HG02571 (cell line): ENCODE measurements around the gene NDOR1.

ENCODE experiments used
- ATAC-seq: cut with Tn5 transposase; IDR thresholded peaks from one replicate; pipeline ENCODE4 v1.9.1; 2021; ENCODE audit warnings: mild to moderate bottlenecking, moderate library complexity; ENCODE audit not compliant: unreplicated experiment

Gene NDOR1

DNA sequence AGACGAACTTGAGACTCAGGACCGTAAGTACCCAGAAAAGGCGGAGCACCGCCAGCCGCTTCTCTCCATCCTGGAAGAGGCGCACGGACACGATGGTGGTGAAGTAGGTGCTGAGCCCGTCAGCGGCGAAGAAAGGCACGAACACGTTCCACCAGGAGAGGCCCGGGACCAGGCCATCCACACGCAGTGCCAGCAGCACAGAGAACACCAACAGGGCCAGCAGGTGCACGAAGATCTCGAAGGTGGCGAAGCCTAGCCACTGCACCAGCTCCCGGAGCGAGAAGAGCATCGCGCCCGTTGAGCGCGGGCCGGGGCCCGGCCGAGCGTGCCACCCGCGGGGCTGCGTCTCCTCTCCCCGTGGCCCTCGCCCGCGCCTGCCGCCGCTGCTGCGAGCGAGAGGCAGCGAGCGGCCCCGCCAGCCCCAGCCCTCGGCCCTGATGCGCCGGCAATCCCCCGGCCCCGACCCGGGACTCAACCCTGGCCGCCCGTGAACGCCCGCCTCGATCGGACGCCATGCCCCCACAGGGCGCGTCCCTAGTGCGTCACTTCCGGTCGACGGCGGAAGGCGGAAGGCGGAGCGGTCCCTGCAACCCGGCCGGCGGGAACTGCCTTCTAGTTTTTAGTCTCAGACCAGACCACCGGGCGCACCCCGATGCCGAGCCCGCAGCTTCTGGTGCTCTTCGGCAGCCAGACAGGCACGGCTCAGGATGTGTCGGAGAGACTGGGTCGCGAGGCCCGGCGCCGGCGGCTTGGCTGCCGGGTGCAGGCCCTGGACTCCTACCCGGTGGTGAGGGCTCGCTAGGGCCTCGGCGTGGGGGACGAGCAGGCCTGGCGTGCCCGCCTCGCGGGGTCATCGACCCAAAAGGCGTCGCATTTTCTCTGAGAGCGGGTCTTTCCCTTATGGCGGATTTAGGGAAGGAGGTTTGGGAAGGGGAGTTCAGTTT is at the start of gene NDOR1, which contains the start of gene TMEM203:
Gene NDOR1, plus strand, starts transcription at position 575 of the 944 bp plus-strand sequence. Its CDS starts 78 bp downstream, at position 653.
Gene TMEM203, minus strand, starts transcription at position 523 of the 944 bp plus-strand sequence. Its CDS starts 234 bp downstream, at position 289.
- peak; percentile 41 for ATAC-seq

DNA sequence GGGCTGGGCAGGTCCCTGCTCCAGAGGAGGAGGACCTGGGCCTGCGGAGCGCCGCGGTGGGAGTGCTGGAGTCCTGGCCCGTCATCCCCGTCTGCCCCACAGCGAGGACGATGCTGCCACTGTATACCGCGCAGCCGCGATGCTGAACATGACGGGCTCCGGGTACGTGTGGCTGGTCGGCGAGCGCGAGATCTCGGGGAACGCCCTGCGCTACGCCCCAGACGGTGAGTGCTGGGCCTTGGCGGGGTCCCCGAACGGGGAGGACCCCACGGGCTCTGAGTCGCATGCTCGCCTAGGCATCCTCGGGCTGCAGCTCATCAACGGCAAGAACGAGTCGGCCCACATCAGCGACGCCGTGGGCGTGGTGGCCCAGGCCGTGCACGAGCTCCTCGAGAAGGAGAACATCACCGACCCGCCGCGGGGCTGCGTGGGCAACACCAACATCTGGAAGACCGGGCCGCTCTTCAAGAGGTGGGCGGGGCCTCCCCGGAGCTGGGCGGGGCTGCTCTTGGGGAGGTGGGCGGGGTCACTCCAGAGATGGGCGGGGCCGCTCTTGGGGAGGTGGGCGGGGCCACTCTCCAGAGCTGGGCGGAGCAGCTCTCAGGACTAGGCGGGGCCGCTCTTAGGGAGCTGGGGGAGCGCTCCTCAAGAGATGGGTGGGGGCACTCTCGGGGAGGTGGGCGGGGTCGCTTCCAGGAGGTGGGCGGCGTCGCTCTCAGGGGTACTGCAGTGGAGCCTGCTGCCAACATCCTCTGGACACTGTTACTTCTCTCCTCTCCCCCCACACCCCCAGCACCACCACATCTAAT is 48.7 kb upstream of the NDOR1 start:
- no peak for ATAC-seq

DNA sequence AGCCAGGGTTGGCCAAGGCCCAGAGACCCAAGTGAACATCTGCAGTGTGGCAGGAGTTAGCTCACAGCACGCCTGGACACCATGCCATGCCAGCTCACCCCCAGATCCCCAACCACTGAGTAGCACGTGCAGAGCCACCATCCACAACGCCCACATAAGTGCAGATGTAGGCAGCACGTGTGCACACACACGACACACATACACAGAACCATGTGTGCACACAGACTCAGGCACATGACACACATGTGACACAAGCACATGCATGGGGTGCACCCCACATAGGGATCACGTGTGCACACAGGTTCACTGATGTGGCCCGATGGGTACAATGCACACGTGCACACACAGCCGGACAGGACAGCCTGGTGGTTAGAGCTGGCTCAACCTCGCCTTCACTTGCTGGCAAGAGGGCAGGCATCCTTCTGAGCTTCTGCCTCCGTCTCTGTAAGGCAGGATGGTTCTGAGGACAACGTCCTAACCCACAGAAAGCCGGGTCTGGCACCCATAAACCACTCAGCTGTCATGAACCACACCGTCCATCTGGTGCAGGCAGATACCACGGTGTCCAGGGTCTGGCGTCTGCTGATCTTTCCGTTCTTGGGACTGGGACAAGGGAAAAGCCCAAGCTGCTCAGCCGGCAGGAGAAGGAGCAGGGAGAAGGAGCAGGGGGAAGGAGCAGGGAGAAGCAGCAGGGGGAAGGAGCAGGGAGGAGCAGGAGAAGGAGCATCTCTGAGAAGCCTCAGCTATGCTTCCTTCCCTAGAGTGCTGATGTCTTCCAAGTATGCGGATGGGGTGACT is 47.7 kb upstream of the NDOR1 start:
- ATAC-seq, result no peak

GRCh38 chr9:137158625-137159024 is 46.9 kb upstream of the NDOR1 start:
- ATAC-seq, result no peak

DNA sequence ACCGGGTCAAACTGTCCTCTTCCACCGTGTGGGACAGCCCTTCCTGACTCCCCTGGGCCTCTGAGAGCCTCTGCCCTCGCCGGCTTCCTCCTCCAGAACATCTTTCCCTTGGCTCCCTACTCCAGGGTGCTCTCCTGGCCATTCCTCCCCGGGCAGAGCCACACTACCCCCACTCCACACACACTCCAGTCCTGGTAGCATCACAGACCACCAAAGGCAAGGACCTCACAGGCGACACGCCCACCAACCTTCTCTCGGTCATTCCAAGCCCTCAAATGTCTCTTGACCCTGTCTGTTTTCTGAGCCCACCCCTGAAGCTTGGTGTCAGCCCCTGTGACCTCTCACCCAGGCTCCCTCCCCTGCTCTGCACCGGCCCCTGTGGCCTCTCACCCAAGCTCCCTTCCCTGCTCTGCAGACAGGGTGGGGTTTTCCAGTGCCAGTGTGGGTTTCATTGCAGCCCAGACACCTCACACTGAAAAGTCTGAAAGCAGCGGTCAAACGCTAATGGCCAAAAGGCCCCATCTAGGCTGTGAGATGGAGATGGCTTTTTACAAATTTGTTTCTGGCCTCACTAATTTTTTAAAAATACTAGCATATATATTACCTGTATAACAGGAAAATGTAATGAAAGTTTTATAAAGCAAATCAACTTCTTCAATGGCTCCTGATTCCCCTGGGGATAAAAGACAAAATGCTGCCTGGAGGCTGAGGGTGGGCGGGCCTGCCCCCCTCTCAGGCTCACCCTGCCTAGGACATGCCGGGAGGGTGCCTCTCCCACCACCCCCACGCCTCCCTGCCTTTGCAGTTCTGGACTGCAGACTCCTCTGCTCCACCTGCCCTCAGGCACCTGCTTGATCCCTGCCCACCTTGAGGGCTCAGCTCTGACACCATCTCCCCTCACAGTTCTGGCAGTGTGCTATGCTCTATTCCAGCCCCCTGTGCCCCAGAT is 46.1 kb upstream of the NDOR1 start:
- no peak for ATAC-seq

GRCh38 chr9:137160054-137160425 is 45.5 kb upstream of the NDOR1 start:
- no peak for ATAC-seq

GRCh38 chr9:137160716-137161557 is 44.6 kb upstream of the NDOR1 start:
- ATAC-seq, result no peak

GRCh38 chr9:137161558-137162486 is 43.7 kb upstream of the NDOR1 start:
- no peak for ATAC-seq

DNA sequence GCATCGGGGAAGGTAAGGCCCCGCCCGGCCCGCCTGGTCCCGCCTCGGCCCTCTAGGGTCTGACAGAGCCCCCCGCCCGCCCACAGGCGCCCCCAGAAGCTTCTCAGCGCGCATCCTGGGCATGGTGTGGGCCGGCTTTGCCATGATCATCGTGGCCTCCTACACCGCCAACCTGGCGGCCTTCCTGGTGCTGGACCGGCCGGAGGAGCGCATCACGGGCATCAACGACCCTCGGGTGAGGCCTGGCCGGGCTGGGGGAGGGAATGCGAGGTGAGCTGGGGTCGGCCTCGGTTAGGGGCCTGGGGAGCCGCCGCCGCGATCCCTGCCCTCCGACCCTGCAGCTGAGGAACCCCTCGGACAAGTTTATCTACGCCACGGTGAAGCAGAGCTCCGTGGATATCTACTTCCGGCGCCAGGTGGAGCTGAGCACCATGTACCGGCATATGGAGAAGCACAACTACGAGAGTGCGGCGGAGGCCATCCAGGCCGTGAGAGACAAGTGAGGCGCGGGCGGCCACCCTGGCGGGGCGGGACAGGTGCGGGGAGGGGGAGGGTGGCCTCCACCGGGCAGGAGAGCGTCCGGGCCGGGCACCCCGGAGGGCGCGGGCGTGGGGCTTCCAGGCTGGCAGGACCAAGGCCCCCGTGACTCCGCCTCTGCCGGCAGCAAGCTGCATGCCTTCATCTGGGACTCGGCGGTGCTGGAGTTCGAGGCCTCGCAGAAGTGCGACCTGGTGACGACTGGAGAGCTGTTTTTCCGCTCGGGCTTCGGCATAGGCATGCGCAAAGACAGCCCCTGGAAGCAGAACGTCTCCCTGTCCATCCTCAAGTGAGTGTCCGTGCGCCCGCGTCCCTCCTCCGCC is 42.8 kb upstream of the NDOR1 start:
- ATAC-seq, result no peak

DNA sequence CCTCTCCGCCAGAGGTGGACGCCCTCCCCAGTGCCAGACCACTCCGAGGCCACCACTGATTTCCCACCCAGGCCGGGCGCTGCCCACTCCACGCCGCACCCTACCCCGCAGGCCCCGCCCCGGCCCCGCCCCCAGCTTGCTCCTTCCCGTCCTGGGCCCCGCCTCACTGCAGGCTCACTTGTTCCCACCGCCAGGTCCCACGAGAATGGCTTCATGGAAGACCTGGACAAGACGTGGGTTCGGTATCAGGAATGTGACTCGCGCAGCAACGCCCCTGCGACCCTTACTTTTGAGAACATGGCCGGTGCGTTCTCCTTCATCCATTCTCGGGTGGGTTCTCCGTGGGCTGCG is 42.2 kb upstream of the NDOR1 start:
- ATAC-seq, result no peak

DNA sequence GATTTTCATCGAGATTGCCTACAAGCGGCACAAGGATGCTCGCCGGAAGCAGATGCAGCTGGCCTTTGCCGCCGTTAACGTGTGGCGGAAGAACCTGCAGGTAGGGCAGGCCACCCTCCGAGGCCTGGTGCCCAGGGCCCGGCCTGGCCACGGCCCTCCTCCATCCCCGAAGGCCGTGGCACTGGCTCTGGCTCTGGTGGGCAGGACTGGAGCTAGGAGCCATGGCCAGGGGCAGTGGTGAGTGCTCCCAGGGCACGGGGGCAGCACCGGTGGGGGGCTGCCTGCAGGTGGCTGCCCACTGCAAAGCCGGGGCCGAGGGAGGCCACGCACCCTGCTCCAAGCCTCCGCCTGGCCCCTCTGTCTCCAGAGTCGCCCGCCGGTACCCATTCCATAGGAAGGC is 41.7 kb upstream of the NDOR1 start:
- ATAC-seq, result no peak

- no peak for ATAC-seq
These were observed 40.9 kb upstream of the NDOR1 start for GRCh38 chr9:137164370-137165249.

- ATAC-seq, result no peak
These were observed 40.2 kb upstream of the NDOR1 start for GRCh38 chr9:137165250-137165836.

- ATAC-seq, result no peak
These were observed 38.9 kb upstream of the NDOR1 start for GRCh38 chr9:137166380-137167229.

DNA sequence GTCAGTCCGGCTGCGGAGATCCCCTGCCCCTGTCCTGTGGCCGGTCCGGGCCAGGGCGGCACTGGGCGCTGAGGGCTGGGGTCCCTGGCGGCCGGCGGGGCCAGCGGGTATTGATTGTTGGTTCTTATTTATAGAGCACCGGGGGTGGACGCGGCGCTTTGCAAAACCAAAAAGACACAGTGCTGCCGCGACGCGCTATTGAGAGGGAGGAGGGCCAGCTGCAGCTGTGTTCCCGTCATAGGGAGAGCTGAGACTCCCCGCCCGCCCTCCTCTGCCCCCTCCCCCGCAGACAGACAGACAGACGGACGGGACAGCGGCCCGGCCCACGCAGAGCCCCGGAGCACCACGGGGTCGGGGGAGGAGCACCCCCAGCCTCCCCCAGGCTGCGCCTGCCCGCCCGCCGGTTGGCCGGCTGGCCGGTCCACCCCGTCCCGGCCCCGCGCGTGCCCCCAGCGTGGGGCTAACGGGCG is 38.2 kb upstream of the NDOR1 start:
- ATAC-seq, result no peak
